Measurements from ENCODE around the gene PKP4. TPM values are rescaled to one million over a fixed set of nuclear protein-coding genes. Genes with fewer than 3 reads are reported as not detected.
A peak's percentile ranks its signal among the peaks of the same experiment; 100 is the strongest.

The PKP4 gene
- total and polyA plus RNA-seq, 2 donors (not counting 1 experiment from before 2014, with no cell fraction given), result 44.5 to 56.3 TPM

- no peaks in the 10 kb centered on the region for H3K9me3 ChIP-seq (ENCODE audit: control insufficient read depth, insufficient read depth, low read depth, low read length)
- no peak overlapping the region for H3K27ac ChIP-seq (ENCODE audit: insufficient read depth, low read length)
- peaks cover 24% of the 10 kb centered on the region for H3K4me1 ChIP-seq (ENCODE audit: control insufficient read depth, extremely low read depth, insufficient read depth, low read length)
- H3K4me2 ChIP-seq (ENCODE audit: extremely low read depth, insufficient read depth, low read length), result no peak overlapping the region
- no peak overlapping the region for H3K4me3 ChIP-seq (replicated peaks in 1 of 4; ENCODE audit: control extremely low read depth in 1 of 4, insufficient read depth in 1 of 4, low read depth in 3 of 4, low read length in 4 of 4)
- no peak overlapping the region for H3K9ac ChIP-seq (ENCODE audit: insufficient read depth, low read length)
- no peaks in the 10 kb centered on the region for H3K27me3 ChIP-seq (ENCODE audit: control insufficient read depth, insufficient read depth, low read length)
- no peaks in the 10 kb centered on the region for H3K36me3 ChIP-seq (ENCODE audit: control insufficient read depth, insufficient read depth, low read length)
- no peaks in the 10 kb centered on the region for H4K20me1 ChIP-seq (ENCODE audit: control insufficient read depth, extremely low read depth, insufficient read depth, low read length)
- no peak for TF ChIP-seq EZH2 (IDR thresholded peaks at IDR 0.05; ENCODE audit: low read length, missing control alignments)
- no peak for TF ChIP-seq CTCF (conservative IDR thresholded peaks at IDR 0.05 in 1 of 2, IDR thresholded peaks at IDR 0.05 in 1 of 2; ENCODE audit: low read depth in 1 of 2, low read length in 2 of 2)
- DNase-seq (ENCODE audit: low read depth in 2 of 2), result peak in 1 of 2 donors; percentile 23
- no peak overlapping the region for H2AFZ ChIP-seq (ENCODE audit: low read length)
- peaks cover 44% of the 10 kb centered on the region for H3K79me2 ChIP-seq (ENCODE audit: control insufficient read depth, insufficient read depth, low read length)
These were observed 41.4 kb downstream of the PKP4 start for GRCh38 chr2:158498043-158498748.

- H4K20me1 ChIP-seq (ENCODE audit: control insufficient read depth, extremely low read depth, insufficient read depth, low read length), result no peaks in the 10 kb centered on the region
- DNase-seq (ENCODE audit: low read depth in 2 of 2), result no peak
- no peak overlapping the region for H3K27ac ChIP-seq (ENCODE audit: insufficient read depth, low read length)
- H3K4me2 ChIP-seq (ENCODE audit: extremely low read depth, insufficient read depth, low read length), result no peak overlapping the region
- H3K4me3 ChIP-seq (replicated peaks in 1 of 4; ENCODE audit: control extremely low read depth in 1 of 4, insufficient read depth in 1 of 4, low read depth in 3 of 4, low read length in 4 of 4), result no peak overlapping the region
- no peak overlapping the region for H3K9ac ChIP-seq (ENCODE audit: insufficient read depth, low read length)
- H3K4me1 ChIP-seq (ENCODE audit: control insufficient read depth, extremely low read depth, insufficient read depth, low read length), result peaks cover 27% of the 10 kb centered on the region
- peaks cover 38% of the 10 kb centered on the region for H3K79me2 ChIP-seq (ENCODE audit: control insufficient read depth, insufficient read depth, low read length)
- no peak for TF ChIP-seq EZH2 (IDR thresholded peaks at IDR 0.05; ENCODE audit: low read length, missing control alignments)
- TF ChIP-seq CTCF (conservative IDR thresholded peaks at IDR 0.05 in 1 of 2, IDR thresholded peaks at IDR 0.05 in 1 of 2; ENCODE audit: low read depth in 1 of 2, low read length in 2 of 2), result no peak
- H3K9me3 ChIP-seq (ENCODE audit: control insufficient read depth, insufficient read depth, low read depth, low read length), result no peaks in the 10 kb centered on the region
- no peaks in the 10 kb centered on the region for H3K36me3 ChIP-seq (ENCODE audit: control insufficient read depth, insufficient read depth, low read length)
- H3K27me3 ChIP-seq (ENCODE audit: control insufficient read depth, insufficient read depth, low read length), result no peaks in the 10 kb centered on the region
- no peak overlapping the region for H2AFZ ChIP-seq (ENCODE audit: low read length)
These were observed 42.0 kb downstream of the PKP4 start for GRCh38 chr2:158498749-158499136.

- DNase-seq (ENCODE audit: low read depth in 2 of 2), result no peak
- Histone ChIP-seq H3K4me2 (ENCODE audit: extremely low read depth, insufficient read depth, low read length) (no peak overlapping the region), H3K79me2 (ENCODE audit: control insufficient read depth, insufficient read depth, low read length) (peaks cover 35% of the 10 kb centered on the region), H3K36me3 (ENCODE audit: control insufficient read depth, insufficient read depth, low read length) (no peaks in the 10 kb centered on the region), H3K9me3 (ENCODE audit: control insufficient read depth, insufficient read depth, low read depth, low read length) (no peaks in the 10 kb centered on the region), H3K9ac (ENCODE audit: insufficient read depth, low read length) (no peak overlapping the region), H3K27me3 (ENCODE audit: control insufficient read depth, insufficient read depth, low read length) (no peaks in the 10 kb centered on the region), H3K4me3 (replicated peaks in 1 of 4; ENCODE audit: control extremely low read depth in 1 of 4, insufficient read depth in 1 of 4, low read depth in 3 of 4, low read length in 4 of 4) (no peak overlapping the region), H3K27ac (ENCODE audit: insufficient read depth, low read length) (no peak overlapping the region), H3K4me1 (ENCODE audit: control insufficient read depth, extremely low read depth, insufficient read depth, low read length) (peaks cover 27% of the 10 kb centered on the region), H4K20me1 (ENCODE audit: control insufficient read depth, extremely low read depth, insufficient read depth, low read length) (no peaks in the 10 kb centered on the region), H2AFZ (ENCODE audit: low read length) (no peak overlapping the region)
- TF ChIP-seq EZH2 (IDR thresholded peaks at IDR 0.05; ENCODE audit: low read length, missing control alignments), result no peak
- no peak for TF ChIP-seq CTCF (conservative IDR thresholded peaks at IDR 0.05 in 1 of 2, IDR thresholded peaks at IDR 0.05 in 1 of 2; ENCODE audit: low read depth in 1 of 2, low read length in 2 of 2)
These were observed 42.6 kb downstream of the PKP4 start for GRCh38 chr2:158499383-158499782.
